ENCODE measurements around the gene AOC3. TPM values are rescaled to one million over a fixed set of nuclear protein-coding genes. Genes with fewer than 3 reads are reported as not detected.
"Not testable (repeated sequence)": the region's sequence is repeated elsewhere in the genome, so short reads cannot be mapped to it uniquely, and the experiment has no call there.

The AOC3 gene
- total RNA-seq, 2 donors from 2014 or later: 5.3 to 28.3 TPM

GRCh38 chr17:42872251-42872965 lies 21.4 kb downstream of the AOC3 start:
- no peak overlapping the region for H3K27ac ChIP-seq
- intact Hi-C loops (cut with DNase I): no loop called here

GRCh38 chr17:42873315-42873714 lies 22.3 kb downstream of the AOC3 start:
- H3K27ac ChIP-seq: no peak overlapping the region
- TF ChIP-seq, protein P1, sequence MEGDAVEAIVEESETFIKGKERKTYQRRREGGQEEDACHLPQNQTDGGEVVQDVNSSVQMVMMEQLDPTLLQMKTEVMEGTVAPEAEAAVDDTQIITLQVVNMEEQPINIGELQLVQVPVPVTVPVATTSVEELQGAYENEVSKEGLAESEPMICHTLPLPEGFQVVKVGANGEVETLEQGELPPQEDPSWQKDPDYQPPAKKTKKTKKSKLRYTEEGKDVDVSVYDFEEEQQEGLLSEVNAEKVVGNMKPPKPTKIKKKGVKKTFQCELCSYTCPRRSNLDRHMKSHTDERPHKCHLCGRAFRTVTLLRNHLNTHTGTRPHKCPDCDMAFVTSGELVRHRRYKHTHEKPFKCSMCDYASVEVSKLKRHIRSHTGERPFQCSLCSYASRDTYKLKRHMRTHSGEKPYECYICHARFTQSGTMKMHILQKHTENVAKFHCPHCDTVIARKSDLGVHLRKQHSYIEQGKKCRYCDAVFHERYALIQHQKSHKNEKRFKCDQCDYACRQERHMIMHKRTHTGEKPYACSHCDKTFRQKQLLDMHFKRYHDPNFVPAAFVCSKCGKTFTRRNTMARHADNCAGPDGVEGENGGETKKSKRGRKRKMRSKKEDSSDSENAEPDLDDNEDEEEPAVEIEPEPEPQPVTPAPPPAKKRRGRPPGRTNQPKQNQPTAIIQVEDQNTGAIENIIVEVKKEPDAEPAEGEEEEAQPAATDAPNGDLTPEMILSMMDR (IDR thresholded peaks at IDR 0.05): no peak
- H3K27me3 ChIP-seq: no peaks in the 10 kb centered on the region
- H3K4me3 ChIP-seq: no peak overlapping the region
- H3K9ac ChIP-seq (ENCODE audit: low read depth in 2 of 2, low read length in 2 of 2): no peak overlapping the region
- no peaks in the 10 kb centered on the region for H3K4me1 ChIP-seq
- no peaks in the 10 kb centered on the region for H3K36me3 ChIP-seq
- no peak for DNase-seq
- intact Hi-C loops (cut with DNase I): no loop called here
- H3K9me3 ChIP-seq: no peaks in the 10 kb centered on the region

More at GRCh38 chr17:42872251-42872965, 21.4 kb downstream of the AOC3 start:
- TF ChIP-seq, protein P1 (IDR thresholded peaks at IDR 0.05): no peak
- H3K27me3 ChIP-seq: no peaks in the 10 kb centered on the region
- H3K9me3 ChIP-seq: no peaks in the 10 kb centered on the region
- no peak overlapping the region for H3K4me3 ChIP-seq
- no peaks in the 10 kb centered on the region for H3K36me3 ChIP-seq
- no peaks in the 10 kb centered on the region for H3K4me1 ChIP-seq
- DNase-seq: no peak
- no peak overlapping the region for H3K9ac ChIP-seq (ENCODE audit: low read depth in 2 of 2, low read length in 2 of 2)

- intact Hi-C loops (cut with DNase I); H3K4me1 ChIP-seq; H3K27ac ChIP-seq; H3K27me3 ChIP-seq; DNase-seq; H3K9me3 ChIP-seq; H3K36me3 ChIP-seq; H3K4me3 ChIP-seq; H3K9ac ChIP-seq (ENCODE audit: low read depth in 2 of 2, low read length in 2 of 2): not testable (repeated sequence)
Observed at GRCh38 chr17:42873932-42874695, 23.1 kb downstream of the AOC3 start.

DNA sequence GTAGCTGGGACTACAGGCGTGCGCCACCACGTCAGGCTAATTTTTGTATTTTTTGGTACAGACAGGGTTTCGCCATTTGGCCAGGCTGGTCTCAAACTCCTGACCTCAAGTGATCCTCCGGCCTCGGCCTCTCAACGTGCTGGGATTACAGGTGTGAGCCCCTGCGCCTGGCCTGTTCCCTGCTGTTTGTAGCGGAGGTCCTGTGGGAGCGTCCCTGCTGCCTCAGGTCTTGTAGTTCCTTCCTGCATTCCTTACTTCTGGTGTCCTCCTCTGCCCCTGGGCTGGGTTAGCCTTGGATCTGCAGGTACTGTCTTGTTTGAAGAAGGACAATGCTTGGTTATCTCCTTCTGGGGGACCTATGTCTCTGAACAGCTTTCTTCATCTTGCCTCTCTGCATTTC lies 26.0 kb downstream of the AOC3 start:
- H3K27me3 ChIP-seq: no peaks in the 10 kb centered on the region
- H3K9ac ChIP-seq (ENCODE audit: low read depth in 2 of 2, low read length in 2 of 2): no peak overlapping the region
- no peak overlapping the region for H3K4me3 ChIP-seq
- intact Hi-C loops (cut with DNase I): no loop called here
- no peak overlapping the region for H3K27ac ChIP-seq
- no peaks in the 10 kb centered on the region for H3K36me3 ChIP-seq
- H3K9me3 ChIP-seq: no peaks in the 10 kb centered on the region
- no peak for DNase-seq
- no peaks in the 10 kb centered on the region for H3K4me1 ChIP-seq
- TF ChIP-seq, protein P1 (IDR thresholded peaks at IDR 0.05): no peak

- intact Hi-C loops (cut with DNase I): no loop called here
- no peaks in the 10 kb centered on the region for H3K4me1 ChIP-seq
- no peak overlapping the region for H3K9ac ChIP-seq (ENCODE audit: low read depth in 2 of 2, low read length in 2 of 2)
- no peak overlapping the region for H3K27ac ChIP-seq
- no peaks in the 10 kb centered on the region for H3K27me3 ChIP-seq
- no peaks in the 10 kb centered on the region for H3K9me3 ChIP-seq
- TF ChIP-seq, protein P1 (IDR thresholded peaks at IDR 0.05): no peak
- no peak for DNase-seq
- no peak overlapping the region for H3K4me3 ChIP-seq
- H3K36me3 ChIP-seq: no peaks in the 10 kb centered on the region
Observed at GRCh38 chr17:42878123-42878880, 27.3 kb downstream of the AOC3 start.

All from colonic mucosa (tissue), 4 donors.